ENCODE data around the gene DPM1.

The DPM1 gene

GRCh38 chr20:50992336-50992732, 34.0 kb upstream of the DPM1 start:
- no peak for DNase-seq (ENCODE audit: extremely low read depth, low read depth)
- H3K4me3 ChIP-seq (replicated peaks; ENCODE audit: low read depth, low read length), result no peak overlapping the region

GRCh38 chr20:50991076-50991475, 32.7 kb upstream of the DPM1 start:
- DNase-seq (ENCODE audit: extremely low read depth, low read depth), result no peak
- no peak for TF ChIP-seq CTCF (IDR thresholded peaks at IDR 0.05; ENCODE audit: low read depth, low read length, missing control alignments)

More at GRCh38 chr20:50992336-50992732, 34.0 kb upstream of the DPM1 start:
- no peak for TF ChIP-seq CTCF (IDR thresholded peaks at IDR 0.05; ENCODE audit: low read depth, low read length, missing control alignments)

GRCh38 chr20:50987493-50988210, 29.3 kb upstream of the DPM1 start:
- peak; percentile 81 for DNase-seq (ENCODE audit: extremely low read depth, low read depth)
- peak; percentile 82 for TF ChIP-seq CTCF (IDR thresholded peaks at IDR 0.05; ENCODE audit: low read depth, low read length, missing control alignments)
- no peak overlapping the region for H3K4me3 ChIP-seq (replicated peaks; ENCODE audit: low read depth, low read length)

More at GRCh38 chr20:50991076-50991475, 32.7 kb upstream of the DPM1 start:
- H3K4me3 ChIP-seq (replicated peaks; ENCODE audit: low read depth, low read length), result no peak overlapping the region

GRCh38 chr20:50983321-50983720, 25.0 kb upstream of the DPM1 start:
- DNase-seq (ENCODE audit: extremely low read depth, low read depth), result no peak
- H3K4me3 ChIP-seq (replicated peaks; ENCODE audit: low read depth, low read length), result no peak overlapping the region
- no peak for TF ChIP-seq CTCF (IDR thresholded peaks at IDR 0.05; ENCODE audit: low read depth, low read length, missing control alignments)

- no peak for TF ChIP-seq CTCF (IDR thresholded peaks at IDR 0.05; ENCODE audit: low read depth, low read length, missing control alignments)
- H3K4me3 ChIP-seq (replicated peaks; ENCODE audit: low read depth, low read length), result no peak overlapping the region
- DNase-seq (ENCODE audit: extremely low read depth, low read depth), result no peak
Observed at GRCh38 chr20:50982363-50982762, 24.0 kb upstream of the DPM1 start.

- no peak for TF ChIP-seq CTCF (IDR thresholded peaks at IDR 0.05; ENCODE audit: low read depth, low read length, missing control alignments)
- DNase-seq (ENCODE audit: extremely low read depth, low read depth), result no peak
- H3K4me3 ChIP-seq (replicated peaks; ENCODE audit: low read depth, low read length), result no peak overlapping the region
Observed at GRCh38 chr20:50981714-50982048, 23.3 kb upstream of the DPM1 start.

Data from HFF-Myc (cell line).